Measurements from ENCODE around the gene CTNND2.
"Not testable (repeated sequence)": the region's sequence is repeated elsewhere in the genome, so short reads cannot be mapped to it uniquely, and the experiment has no call there.

Gene CTNND2

DNA sequence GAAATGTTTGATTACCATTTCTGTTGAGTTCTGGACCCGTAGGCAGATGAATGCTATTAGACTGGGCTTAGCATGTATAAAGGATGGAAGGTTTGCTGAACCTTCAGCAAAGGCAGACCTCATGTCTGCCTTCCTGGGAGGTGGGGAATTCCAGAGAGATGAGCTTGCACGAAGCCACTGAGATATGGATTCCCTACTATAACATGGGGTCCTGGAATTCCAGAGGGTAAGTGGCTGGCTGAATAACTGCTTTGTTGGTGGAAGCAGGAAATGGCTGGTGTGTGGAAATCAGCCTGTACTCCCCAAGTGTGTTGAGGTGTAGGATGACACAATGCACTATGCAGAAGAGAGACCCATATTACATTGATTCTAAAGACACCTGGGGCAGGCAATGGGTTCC is 526.4 kb downstream of the CTNND2 start:
- no peak for DNase-seq

DNA sequence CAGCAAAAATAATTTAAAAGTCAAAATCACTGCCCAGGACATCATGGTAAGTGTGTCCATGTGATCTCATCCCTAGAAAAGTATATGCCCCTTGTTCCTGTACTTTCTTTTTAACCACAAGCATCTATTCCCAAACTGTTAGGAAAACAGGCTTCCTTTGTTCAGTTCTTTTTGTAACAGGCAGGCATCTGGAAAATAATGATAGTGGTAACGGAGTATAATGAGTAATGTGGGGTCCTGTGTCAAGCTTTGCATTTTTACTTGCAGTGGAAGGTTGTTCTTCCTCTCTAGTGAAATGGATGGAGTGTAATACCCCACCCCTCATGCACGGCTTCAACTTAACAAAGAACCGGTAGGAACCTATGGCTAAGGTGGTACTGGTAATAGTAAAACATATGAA is 532.1 kb downstream of the CTNND2 start:
- DNase-seq: no peak

DNA sequence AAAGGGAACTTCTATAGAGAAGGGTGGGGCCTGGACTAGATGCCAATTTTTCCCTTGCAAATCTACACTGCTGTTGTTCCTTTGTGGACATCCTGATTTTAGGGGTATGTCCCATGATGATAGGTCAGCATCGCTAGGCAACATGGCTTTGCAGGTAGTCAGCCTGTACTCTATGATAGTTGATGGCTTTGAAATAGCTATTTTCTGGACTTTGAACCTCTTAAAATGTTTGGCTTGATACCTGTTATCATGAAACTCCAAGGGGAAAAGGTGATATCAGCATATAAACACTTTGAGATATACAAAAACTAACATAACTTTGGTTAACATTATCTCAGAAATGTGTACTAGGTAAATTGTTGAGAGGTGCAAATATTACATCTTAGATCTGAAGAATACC is 533.2 kb downstream of the CTNND2 start:
- no peak for DNase-seq

DNA sequence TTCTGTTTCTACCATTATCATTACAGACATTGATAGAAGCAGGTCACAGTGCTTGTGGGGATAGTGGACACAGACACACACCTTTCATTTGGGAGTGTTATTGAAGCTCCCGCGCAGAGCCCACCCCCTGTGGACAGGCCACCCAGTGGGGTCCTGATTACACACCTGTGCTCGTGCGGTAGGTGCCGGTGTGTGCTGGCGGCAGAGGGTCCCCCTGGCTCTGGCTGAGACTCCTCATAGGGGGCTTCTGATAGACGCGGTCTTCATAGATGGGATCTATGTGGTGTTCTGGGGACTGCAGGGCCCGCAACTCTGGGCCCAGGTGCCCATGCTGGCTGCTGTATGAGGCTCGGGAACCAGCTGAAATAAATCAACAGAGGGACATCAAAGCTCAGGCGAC is 539.7 kb downstream of the CTNND2 start:
- DNase-seq: no peak

DNA sequence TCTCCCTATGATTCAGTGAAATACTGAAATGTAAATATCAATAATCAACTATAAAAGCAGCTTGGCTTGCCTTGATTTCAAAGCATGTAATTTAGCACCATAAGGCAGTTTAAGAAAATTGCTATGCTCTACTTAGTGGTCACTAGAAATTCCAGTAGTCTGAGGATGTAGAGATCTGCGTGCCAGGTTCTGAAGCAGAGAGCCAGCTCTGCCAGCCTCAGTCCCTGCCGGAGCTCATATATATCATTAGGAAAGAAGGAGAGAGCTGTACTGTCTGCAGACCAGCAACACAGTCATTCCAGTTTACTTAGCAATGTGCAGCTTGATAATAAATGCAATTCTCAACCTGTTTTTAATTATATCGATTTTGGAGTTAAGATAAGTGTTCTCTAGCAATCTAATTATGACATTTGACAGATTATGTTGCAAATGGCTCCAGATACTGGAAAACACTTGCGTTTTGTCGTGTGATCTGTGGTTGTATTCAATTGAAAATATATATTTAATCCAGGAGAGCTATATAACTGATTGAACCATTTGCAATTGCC is 540.5 kb downstream of the CTNND2 start:
- no peak for DNase-seq

DNA sequence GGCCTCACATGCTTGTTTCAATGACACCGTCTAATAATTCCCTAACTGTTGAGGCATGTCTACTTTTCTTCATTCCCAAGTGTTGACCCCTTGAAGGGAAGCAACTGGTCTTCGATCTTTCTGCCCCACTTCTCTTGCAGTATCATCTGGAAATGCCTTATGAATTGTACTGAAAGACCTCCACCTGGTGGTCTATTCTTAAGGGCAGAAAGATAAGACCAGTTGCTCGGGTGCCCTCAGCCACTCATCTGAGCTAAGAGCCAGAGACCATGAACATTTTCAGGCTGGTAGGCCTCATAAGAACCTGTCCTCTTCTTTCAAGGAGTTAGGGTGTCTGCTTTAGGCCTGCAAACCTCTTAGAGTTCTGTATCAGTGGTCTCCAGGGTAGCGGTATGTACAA is 542.5 kb downstream of the CTNND2 start:
- DNase-seq: no peak

DNA sequence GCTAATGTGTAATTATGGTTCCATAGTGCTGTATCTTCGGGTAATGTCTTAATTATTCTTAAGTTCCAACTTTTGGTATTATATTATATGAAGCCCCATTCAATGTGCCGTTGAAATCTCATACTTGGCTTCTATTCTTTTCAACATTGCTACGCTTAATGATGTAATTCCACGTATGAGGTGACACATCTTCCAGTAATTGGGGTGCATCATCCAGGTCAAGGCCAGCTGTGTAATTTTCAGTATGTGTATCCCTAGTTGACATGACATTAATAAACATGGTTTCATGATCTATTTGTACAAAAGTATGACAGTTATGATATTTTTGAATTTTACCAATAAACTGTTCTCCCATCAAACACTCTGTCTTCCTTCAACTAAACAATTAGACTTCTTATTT is 546.3 kb downstream of the CTNND2 start:
- DNase-seq: no peak

DNA sequence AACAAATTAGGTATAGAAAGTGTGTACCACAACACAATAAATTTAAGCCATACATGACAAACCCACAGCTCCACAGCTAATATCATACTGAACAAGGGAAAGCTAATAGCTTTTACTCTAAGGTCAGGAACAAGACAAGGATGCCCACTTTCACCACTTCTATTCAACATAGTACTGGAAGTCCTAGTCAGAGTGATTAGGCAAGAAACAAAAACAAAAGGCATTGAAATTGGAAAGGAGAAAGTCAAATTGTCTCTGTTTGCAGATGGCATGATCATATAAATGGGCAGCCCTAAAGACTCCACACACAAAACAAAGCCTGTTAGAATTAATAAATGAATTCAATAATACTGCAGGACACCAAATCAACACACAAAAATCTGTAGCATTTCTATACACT is 548.8 kb downstream of the CTNND2 start:
- no peak for DNase-seq

DNA sequence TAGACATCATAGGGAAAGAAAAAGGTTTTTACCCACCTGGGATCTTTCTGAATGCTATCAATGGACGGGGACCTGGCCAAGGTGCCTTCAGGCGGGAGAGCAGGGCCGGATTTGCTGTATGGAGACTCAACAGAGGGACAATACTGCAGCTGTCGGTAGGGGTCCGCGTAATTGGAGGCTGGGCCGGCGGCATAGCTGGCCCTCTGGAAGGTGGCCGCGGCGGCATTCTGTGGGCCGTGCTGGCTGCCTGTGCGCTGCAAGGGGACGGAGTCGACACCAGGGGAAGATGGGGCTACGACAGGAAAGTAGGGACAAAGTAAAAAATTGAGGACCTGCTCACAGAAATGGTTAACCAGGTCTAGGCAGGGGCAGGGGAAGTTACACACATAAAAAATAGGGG is 557.9 kb downstream of the CTNND2 start:
- no peak for DNase-seq

DNA sequence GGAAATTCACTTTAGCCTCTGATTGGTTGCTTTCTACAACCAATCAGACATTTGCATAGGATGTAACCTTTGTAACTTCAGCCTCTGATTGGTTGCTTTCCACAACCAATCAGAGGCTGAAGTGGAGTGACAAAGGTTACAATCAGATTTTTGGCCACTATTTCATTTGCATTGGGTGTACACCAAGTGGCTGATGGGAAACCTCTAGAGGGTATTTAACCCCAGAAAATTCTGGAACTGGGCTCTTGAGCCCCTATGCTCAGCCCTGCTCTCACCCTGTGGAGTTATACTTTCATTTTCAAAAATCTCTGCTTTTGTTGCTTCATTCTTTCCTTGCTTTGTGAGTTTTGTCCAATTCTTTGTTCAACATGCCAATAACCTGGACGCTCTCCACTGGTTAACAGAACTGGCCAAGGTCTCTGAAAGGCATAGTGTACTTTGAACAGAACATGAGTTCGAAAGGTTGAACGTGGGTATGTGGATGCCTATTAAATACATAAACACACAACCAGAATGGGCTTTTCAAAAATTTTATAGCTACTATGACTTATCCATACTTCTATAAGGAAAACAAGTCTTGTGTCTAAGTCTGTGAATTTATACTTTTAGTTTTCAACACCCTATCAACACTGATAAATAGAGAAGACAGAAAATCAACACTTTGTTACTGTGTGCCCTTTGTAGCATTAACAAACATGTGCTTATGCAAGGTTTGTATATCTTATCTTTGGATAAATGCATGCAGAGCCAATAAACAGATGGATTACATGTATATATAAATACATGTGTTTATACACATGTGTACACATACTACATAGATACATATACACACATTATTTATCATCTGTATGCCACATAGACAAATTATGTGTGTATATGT is 568.1 kb downstream of the CTNND2 start:
- DNase-seq: no peak

DNA sequence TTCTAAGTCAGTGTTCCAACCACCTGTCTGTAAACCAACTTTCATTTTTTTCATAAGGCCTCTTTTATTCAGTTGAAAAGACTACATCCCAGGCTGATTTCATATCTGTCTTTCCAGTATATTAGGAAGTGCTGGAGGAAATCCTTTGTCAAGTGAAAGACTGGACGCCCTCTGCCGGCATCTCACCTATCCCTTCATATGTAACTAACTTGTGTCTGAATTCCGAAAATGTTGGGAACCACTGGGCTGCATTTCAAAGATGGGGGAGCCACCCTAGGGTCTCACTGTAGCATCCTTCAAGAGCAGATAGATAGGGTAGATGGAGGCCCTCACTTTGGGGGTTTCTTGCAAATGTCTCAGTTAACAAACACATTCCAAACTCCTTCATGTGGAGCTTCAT is 569.8 kb downstream of the CTNND2 start:
- DNase-seq: no peak

DNA sequence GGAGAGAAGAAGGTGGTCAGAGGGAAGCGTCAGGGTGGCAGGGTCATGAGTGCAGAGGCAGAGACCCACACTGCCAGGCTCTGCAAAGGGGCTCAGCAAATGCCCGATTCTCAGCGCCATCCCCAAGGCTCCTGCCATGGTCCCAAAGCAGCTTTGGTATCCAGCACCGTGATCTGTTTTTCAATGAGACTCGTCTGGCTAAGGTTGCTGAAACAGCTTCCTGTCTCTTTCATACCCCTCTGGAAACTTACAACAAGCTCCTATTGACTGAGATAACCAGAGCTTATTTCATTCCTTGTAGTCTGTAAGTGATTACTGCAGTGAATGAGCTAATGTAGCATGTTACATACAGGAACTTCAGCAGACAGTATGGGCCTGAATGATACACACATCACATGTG is 574.6 kb downstream of the CTNND2 start:
- no peak for DNase-seq

DNA sequence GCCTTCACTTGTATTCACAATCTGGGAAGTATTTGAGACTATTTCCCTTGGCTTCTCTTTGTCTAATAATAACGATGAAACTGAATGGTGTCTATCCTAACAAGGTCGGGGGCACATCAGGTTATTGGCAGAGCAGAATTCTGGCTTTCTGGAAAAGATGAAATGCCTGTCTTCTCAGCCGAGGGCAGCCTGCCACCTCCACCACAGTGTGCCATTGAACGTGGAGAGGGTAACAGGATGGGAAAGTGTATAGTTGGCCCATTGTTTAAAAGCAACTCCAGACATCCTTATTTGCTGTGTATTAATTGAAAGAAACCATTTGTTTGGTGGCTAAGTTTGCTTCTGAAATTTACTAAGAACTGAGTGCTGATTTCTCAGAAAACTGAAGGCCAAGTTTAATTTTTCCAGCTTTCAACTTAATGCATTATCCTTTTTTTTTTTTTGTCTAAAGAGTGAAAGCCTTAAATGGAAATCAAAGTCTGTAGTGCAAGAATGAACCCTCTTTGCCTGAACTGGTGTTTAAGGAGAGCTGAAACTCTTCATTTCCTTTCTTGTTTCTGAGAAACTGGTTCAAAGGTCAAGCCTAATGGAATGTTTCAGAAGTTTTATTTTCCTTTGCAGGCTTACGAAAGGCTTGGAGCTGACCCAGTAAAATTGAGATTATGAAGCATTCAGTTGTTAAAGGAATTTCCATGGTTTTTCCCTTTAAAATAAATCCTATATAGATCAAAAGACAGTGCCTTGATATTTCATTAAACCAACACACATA is 579.5 kb downstream of the CTNND2 start:
- DNase-seq: no peak

DNA sequence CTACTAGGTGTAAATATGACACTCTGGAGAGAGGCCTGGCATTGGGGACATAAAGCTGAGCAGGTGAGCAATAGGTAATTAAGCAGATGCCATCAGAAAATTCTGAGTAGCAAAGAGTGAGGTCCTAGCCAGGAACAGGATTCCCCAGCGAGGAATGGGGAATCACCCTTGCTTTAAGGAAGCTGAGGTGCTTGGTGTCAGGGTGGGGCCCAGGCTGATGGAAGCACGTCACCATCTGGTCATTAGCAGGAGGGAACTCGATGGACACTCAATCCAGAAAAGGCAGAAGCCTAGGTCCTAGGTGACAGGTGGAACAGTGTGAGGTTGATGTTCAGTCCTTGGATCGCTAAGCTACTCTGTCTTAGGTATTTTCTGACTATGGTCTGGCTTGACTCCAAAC is 580.5 kb downstream of the CTNND2 start:
- no peak for DNase-seq

DNA sequence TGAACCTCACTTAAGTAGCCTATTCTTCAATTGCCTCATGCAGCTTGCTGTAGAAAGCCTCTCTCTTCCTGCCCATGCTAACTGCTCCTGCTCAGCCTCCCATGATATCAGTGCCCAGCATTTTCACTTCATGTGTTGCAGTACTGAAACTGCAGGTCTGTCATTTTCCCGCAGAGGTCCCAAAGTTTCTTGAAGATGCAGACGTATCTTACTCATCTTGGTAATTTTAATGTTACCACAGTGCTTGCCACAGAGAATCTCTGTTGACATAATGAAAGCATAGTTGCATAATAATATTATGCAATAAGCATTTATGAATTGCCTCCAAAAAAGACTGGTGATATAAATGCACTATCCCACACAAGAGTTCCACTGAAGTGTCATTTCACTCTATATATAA is 582.1 kb downstream of the CTNND2 start:
- DNase-seq: no peak

DNA sequence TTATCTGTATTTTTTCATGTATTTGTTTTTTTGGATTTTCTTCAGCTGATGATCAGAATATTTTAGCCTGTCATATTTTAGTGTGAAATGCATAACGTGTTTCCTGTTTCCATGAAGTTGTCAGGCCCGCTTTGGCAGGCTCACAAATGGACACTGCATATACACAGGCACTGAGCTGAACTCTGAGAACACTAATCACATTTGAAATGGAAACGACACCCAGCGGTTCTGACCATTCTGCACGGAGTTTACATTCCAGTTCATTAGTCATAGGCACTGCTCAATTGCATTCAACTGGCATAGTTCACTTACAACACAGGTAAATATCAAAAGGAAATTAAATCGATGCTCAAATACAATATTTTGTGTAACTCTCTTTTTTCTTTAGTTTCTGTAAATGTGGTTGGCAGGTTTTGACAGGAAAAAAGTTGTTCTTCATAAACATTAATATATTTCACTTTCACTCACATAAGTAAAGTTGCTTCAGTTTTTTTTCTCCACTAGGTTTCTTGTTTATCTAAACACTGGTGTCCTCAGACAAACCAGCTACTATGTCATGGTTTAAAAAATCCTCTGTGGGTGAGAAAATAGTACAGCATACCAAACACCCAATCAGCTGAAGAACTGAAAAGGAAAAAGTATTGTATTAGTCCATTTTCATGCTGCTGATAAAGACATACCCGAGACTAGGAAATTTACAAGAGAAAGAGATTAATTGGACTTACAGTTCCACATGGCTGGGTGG is 584.2 kb downstream of the CTNND2 start:
- no peak for DNase-seq

DNA sequence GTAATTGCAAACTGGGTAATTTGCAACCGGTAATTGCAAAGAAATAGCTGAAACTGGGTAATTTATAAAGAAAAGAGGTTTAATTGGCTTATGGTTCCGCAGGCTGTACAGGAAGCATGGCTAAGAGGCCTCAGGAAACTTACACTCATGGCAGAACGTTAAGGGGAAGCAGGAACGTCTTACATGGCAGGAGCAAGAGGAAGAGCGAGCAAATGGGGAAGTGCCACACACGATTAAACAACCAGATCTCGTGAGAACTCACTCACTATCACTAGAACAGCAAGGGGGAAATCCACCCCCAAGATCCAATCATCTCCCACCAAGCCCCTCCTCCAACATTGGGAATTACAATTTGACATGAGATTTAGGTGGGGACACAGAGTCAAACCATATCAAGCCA is 590.6 kb downstream of the CTNND2 start:
- not testable (repeated sequence) for DNase-seq

DNA sequence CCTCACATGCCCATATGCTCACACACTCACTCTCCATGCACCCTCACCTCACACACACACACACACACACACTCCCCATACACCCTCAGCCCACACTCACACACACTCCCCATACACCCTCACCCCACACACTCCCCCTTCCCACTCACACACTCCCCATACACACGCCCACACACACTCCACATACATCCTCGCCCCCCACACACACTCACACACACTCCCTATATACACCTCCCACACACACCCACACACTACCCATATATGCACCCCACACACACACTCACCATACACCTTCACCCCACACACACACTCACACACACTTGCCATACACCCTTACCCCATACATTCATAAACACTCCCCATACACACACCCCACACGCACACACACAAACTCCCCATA is 592.5 kb downstream of the CTNND2 start:
- no peak for DNase-seq

DNA sequence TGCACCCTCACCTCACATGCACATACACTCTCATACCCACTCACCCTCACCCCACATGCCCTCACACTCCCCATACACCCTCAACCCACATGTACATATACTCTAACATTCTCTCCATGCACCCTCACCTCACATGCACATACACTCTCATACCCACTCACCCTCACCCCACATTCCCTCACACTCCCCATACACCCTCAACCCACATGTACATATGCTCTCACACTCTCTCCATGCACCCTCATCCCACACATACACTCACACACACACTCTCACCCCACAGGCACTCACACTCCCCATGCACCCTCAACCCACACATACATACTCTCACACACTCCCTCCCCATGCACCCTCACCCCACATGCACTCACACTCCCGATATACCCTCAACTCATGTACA is 593.0 kb downstream of the CTNND2 start:
- DNase-seq: no peak

DNA sequence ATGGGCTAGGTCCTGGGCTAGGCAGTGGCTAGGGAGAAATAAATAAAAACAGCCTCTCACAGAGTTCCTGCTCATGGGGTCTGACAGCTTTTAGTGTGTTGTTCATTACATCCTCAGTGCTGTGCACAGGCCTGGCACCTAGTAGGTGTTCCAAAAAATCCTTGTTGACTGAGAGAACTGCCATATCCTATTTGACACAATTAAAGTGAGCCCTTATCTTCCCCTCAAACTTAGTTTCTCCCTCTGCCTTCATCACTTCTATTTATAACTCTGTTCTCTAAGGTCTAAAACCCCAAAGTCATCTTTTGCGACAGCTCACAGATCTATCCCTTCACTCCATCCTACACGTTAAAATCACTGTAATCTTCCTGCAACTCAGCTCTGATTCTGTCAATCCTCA is 594.1 kb downstream of the CTNND2 start:
- DNase-seq: no peak

DNA sequence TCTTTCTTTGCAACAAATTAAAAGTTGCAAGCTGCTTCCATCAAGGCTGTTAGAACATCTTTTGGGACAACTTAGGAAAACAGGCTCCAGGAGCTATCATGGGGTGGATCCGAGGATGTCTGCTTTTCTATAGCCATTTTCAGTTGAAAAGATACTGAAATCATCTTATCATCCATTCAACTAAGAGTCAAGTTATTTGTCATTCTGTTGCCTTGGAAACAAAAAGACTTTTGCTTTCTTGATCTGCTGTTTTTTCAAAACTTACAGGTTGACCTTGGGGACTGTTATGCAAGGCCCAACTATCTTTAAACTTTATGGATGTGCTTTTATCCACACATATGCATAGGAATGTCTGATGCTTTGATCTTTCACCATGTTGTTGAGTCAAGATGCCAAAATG is 597.9 kb downstream of the CTNND2 start:
- DNase-seq: no peak

DNA sequence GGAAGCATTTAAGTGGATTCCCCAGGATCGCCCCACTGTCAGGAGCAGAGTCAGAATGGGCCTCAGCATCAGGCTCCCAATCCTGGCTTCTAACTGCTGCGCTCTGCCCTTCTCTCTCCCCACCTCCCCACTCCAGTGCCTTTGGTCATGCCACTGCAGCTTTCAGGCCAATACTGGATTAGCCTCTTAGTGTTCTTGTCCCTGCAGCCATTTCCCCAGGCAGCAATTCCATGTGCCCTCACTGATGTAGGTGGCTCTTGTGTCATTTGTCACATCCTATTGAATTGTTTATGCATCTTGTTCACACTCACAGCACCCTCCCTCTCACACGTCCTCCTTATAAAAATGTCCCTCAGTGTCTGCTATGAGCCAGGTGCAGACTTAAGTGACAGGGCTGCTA is 599.0 kb downstream of the CTNND2 start:
- DNase-seq: no peak

DNA sequence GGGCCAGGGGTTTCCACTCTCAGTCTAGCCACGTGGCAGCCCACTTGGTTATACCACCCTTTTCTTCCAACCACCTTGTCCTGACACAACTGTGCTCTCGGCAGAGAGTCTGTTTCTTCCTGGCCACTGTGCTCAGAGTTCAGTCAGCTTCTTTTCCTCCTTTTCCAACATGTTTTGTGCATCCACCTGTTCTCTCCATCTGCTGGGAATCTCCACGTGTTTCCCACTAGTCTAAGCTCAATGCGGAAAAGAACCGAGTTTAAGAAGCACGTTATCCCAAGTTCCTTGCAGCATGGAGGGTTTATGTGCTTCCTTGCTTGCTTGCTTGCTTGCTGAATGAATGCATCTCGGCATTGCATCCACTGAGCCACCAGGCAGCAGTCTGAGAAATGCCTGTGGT is 599.6 kb downstream of the CTNND2 start:
- DNase-seq: no peak

All from NCI-H446 (cell line).